ENCODE results near the gene IGSF21.

DNA sequence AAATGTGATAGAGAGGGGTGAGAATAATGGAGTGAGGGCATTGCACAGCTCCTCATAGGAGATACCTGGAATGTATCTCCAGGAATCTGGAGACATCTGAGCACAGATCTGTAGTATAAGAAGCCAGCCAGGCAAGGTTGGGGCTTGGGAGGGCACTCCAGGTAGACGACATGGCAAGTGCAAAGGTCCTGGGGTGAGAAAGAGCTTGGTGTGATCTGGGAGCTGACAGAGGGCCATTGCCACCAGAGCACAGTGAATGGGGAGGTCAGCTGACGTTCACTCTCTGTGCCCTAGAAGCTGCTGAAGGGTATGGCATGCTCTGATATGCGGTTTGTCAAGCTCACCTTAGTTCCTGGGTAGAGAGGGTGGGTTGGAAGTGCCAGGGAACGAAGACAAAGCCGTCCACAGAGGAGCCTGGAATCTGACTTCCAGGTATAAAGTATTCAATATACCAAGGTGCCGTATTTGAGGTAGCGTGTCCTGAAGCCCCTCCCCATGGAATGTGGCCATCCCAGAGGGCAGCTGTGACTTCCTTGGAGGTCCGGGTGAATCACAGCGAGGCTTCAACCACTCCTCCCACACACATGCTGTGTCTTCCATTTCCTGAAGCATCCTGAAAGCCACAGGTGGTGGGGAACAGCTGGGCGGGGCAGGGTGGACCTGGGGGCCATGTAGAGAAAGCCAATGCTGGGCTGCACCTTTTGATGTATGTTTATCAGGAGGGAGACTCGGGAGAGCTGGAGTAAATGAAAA lies 190.5 kb downstream of the IGSF21 start:
- no peak for TF ChIP-seq EZH2 (IDR thresholded peaks at IDR 0.05; ENCODE audit: borderline replicate concordance)
- TF ChIP-seq, protein P1, sequence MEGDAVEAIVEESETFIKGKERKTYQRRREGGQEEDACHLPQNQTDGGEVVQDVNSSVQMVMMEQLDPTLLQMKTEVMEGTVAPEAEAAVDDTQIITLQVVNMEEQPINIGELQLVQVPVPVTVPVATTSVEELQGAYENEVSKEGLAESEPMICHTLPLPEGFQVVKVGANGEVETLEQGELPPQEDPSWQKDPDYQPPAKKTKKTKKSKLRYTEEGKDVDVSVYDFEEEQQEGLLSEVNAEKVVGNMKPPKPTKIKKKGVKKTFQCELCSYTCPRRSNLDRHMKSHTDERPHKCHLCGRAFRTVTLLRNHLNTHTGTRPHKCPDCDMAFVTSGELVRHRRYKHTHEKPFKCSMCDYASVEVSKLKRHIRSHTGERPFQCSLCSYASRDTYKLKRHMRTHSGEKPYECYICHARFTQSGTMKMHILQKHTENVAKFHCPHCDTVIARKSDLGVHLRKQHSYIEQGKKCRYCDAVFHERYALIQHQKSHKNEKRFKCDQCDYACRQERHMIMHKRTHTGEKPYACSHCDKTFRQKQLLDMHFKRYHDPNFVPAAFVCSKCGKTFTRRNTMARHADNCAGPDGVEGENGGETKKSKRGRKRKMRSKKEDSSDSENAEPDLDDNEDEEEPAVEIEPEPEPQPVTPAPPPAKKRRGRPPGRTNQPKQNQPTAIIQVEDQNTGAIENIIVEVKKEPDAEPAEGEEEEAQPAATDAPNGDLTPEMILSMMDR (IDR thresholded peaks at IDR 0.05; ENCODE audit: poor library complexity) = no peak
